ENCODE results near the gene HSF2BP.

HSF2BP gene

DNA sequence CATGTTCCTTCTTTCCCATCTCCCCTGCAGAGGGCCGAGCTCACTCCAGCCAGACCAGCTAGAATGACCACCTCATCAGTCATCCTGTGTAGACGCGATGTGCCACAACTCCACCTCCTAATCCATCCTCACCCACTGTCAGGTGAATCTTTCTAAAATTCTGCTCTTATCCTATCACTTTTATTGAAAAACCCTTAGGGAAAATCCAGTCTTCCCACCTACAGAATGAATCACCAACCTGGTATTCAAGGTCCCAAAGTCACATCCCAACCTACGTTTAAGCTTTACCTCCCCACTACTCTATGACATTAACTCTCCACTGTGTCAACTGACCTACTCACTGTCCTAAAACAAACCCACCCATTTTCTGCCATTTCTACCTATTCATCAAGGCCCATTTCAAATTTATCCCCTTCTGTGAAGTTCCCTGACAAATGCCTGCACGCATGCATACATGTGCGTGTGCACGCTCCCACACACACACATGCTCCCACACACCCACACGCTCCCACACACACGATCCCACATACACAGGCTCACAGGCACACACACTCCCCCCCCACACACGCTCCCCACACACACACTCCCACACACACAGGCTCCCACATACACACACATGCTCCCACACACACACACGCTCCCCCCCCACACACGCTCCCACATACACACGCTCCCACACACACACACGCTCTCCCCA is 27.7 kb downstream of the HSF2BP start:
- Histone ChIP-seq H3K36me3 (no peaks in the 10 kb centered on the region), H3K27me3 (no peaks in the 10 kb centered on the region), H3K4me1 (no peaks in the 10 kb centered on the region), H3K9me3 (no peaks in the 10 kb centered on the region; the same call in 1 of the 2 replicates), H3K4me3 (ENCODE audit: low read depth, low read length) (no peak overlapping the region)
- no peak for DNase-seq
- TF ChIP-seq, protein P1, sequence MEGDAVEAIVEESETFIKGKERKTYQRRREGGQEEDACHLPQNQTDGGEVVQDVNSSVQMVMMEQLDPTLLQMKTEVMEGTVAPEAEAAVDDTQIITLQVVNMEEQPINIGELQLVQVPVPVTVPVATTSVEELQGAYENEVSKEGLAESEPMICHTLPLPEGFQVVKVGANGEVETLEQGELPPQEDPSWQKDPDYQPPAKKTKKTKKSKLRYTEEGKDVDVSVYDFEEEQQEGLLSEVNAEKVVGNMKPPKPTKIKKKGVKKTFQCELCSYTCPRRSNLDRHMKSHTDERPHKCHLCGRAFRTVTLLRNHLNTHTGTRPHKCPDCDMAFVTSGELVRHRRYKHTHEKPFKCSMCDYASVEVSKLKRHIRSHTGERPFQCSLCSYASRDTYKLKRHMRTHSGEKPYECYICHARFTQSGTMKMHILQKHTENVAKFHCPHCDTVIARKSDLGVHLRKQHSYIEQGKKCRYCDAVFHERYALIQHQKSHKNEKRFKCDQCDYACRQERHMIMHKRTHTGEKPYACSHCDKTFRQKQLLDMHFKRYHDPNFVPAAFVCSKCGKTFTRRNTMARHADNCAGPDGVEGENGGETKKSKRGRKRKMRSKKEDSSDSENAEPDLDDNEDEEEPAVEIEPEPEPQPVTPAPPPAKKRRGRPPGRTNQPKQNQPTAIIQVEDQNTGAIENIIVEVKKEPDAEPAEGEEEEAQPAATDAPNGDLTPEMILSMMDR (IDR thresholded peaks at IDR 0.05; ENCODE audit: low read depth, low read length): no peak

GRCh38 chr21:43627527-43627926 is 31.8 kb downstream of the HSF2BP start:
- Histone ChIP-seq H3K27me3 (no peaks in the 10 kb centered on the region), H3K4me3 (ENCODE audit: low read depth, low read length) (no peak overlapping the region), H3K4me1 (peaks cover 3% of the 10 kb centered on the region; the same call in 1 of the 2 replicates), H3K36me3 (no peaks in the 10 kb centered on the region), H3K9me3 (no peaks in the 10 kb centered on the region; the same call in 1 of the 2 replicates)
- DNase-seq: no peak
- TF ChIP-seq, protein P1 (IDR thresholded peaks at IDR 0.05; ENCODE audit: low read depth, low read length): no peak

GRCh38 chr21:43626390-43626789 is 32.9 kb downstream of the HSF2BP start:
- Histone ChIP-seq H3K4me1 (peaks cover 3% of the 10 kb centered on the region; the same call in 1 of the 2 replicates), H3K27me3 (no peaks in the 10 kb centered on the region), H3K36me3 (no peaks in the 10 kb centered on the region), H3K9me3 (no peaks in the 10 kb centered on the region; the same call in 1 of the 2 replicates), H3K4me3 (ENCODE audit: low read depth, low read length) (no peak overlapping the region)
- TF ChIP-seq, protein P1 (IDR thresholded peaks at IDR 0.05; ENCODE audit: low read depth, low read length): no peak
- no peak for DNase-seq

GRCh38 chr21:43624339-43624738 is 34.9 kb downstream of the HSF2BP start:
- no peak for DNase-seq
- peaks cover 3% of the 10 kb centered on the region; the same call in 1 of the 2 replicates for H3K4me1 ChIP-seq
- TF ChIP-seq, protein P1 (IDR thresholded peaks at IDR 0.05; ENCODE audit: low read depth, low read length): no peak
- H3K9me3 ChIP-seq: no peaks in the 10 kb centered on the region; the same call in 1 of the 2 replicates
- H3K4me3 ChIP-seq (ENCODE audit: low read depth, low read length): no peak overlapping the region
- no peaks in the 10 kb centered on the region for H3K27me3 ChIP-seq
- no peaks in the 10 kb centered on the region for H3K36me3 ChIP-seq

DNA sequence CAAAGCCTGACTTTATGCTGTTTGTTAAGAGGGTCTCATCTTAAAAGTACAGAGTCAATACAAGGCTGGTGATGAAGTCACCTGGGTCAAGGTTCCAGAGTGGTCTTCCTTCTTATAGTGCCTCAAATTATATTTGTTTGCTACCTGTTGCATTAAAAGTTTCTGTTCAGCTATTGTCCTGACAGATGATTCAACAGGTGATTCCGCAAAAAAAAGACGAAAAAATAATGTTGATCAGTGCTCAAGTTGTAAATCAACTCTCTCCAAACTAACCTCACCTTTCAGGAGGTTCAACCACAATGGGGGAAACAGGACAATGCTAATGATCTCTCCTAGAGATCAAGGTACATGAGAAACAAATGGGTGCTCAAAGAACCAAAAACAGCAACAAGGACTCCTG is 35.7 kb downstream of the HSF2BP start:
- no peak for DNase-seq
- TF ChIP-seq, protein P1 (IDR thresholded peaks at IDR 0.05; ENCODE audit: low read depth, low read length): no peak
- Histone ChIP-seq H3K9me3 (no peaks in the 10 kb centered on the region), H3K4me3 (ENCODE audit: low read depth, low read length) (no peak overlapping the region), H3K27me3 (no peaks in the 10 kb centered on the region), H3K4me1 (peaks cover 3% of the 10 kb centered on the region; the same call in 1 of the 2 replicates), H3K36me3 (no peaks in the 10 kb centered on the region)

- no peaks in the 10 kb centered on the region for H3K9me3 ChIP-seq
- no peaks in the 10 kb centered on the region for H3K27me3 ChIP-seq
- H3K36me3 ChIP-seq: no peaks in the 10 kb centered on the region
- no peak for DNase-seq
- TF ChIP-seq, protein P1 (IDR thresholded peaks at IDR 0.05; ENCODE audit: low read depth, low read length): no peak
- H3K4me1 ChIP-seq: peaks cover 3% of the 10 kb centered on the region; the same call in 1 of the 2 replicates
- no peak overlapping the region for H3K4me3 ChIP-seq (ENCODE audit: low read depth, low read length)
Observed at GRCh38 chr21:43622796-43623195, 36.5 kb downstream of the HSF2BP start.
